Astrocyte (in vitro differentiated cells and primary cell): Measurements from ENCODE around the gene IL19. TPM values are rescaled to one million over a fixed set of nuclear protein-coding genes. Genes with fewer than 3 reads are reported as not detected.
"Not testable (repeated sequence)": the region's sequence is repeated elsewhere in the genome, so short reads cannot be mapped to it uniquely, and the experiment has no call there.

ENCODE experiments used
- DNase-seq: peaks from one replicate; pipeline ENCODE4 v3.0.0-alpha.2; 2010; ENCODE audit warnings: low read depth
- FAIRE-seq: peaks from 2 replicates; lab custom pipeline; 2011; peaks lifted over from hg19 to GRCh38; lab: Jason Lieb, UNC
- H2AFZ ChIP-seq: 2 replicates; pipeline ENCODE4 v1.6.0; 2012; ENCODE audit warnings: low read depth, low read length, inconsistent platforms
- H3K27ac ChIP-seq: 2 replicates; pipeline ENCODE4 v1.5.1; 2011; ENCODE audit warnings: low read depth, low read length, inconsistent platforms
- H3K27me3 ChIP-seq: 2 replicates; pipeline ENCODE4 v1.6.0; 2011; ENCODE audit warnings: low read length, inconsistent platforms; ENCODE audit not compliant: insufficient read depth
- H3K36me3 ChIP-seq: 2 replicates; pipeline ENCODE4 v1.5.1; 2011; ENCODE audit warnings: low read length, inconsistent platforms; ENCODE audit not compliant: insufficient read depth
- H3K4me1 ChIP-seq: 2 replicates; pipeline ENCODE4 v1.5.1; 2011; ENCODE audit warnings: low read length, inconsistent platforms; ENCODE audit not compliant: insufficient read depth
- H3K4me2 ChIP-seq: 2 replicates; pipeline ENCODE4 v1.6.0; 2012; ENCODE audit warnings: low read length, inconsistent platforms
- H3K4me3 ChIP-seq: 2 replicates; pipeline ENCODE4 v1.5.1; 2011; ENCODE audit warnings: low read depth, mild to moderate bottlenecking, low read length, inconsistent platforms; ENCODE audit not compliant: insufficient read depth
- H3K79me2 ChIP-seq: 2 replicates; pipeline ENCODE4 v1.6.0; 2012; ENCODE audit warnings: mild to moderate bottlenecking, low read length, inconsistent platforms; ENCODE audit not compliant: insufficient read depth
- H3K9ac ChIP-seq: 2 replicates; pipeline ENCODE4 v1.6.0; 2012; ENCODE audit warnings: mild to moderate bottlenecking, low read length, inconsistent platforms
- H3K9me3 ChIP-seq: 2 replicates; pipeline ENCODE4 v1.5.1; 2012; ENCODE audit warnings: low read depth, mild to moderate bottlenecking, low read length, inconsistent platforms; ENCODE audit not compliant: insufficient read depth
- H4K20me1 ChIP-seq: 2 replicates; pipeline ENCODE4 v1.6.0; 2012; ENCODE audit warnings: low read length, inconsistent platforms; ENCODE audit not compliant: insufficient read depth
- H3K27ac Mint-ChIP-seq: one replicate; pipeline ENCODE4 v1.8.0; 2021; ENCODE audit warnings: mild to moderate bottlenecking, mixed read lengths; ENCODE audit not compliant: unreplicated experiment
- H3K27me3 Mint-ChIP-seq: one replicate; pipeline ENCODE4 v1.8.0; 2021; ENCODE audit warnings: low read depth, mixed read lengths; ENCODE audit not compliant: unreplicated experiment
- H3K36me3 Mint-ChIP-seq: one replicate; pipeline ENCODE4 v1.8.0; 2021; ENCODE audit warnings: low read depth, mixed read lengths; ENCODE audit not compliant: unreplicated experiment
- H3K4me1 Mint-ChIP-seq: one replicate; pipeline ENCODE4 v1.8.0; 2021; ENCODE audit warnings: low read depth, mixed read lengths; ENCODE audit not compliant: unreplicated experiment
- H3K4me3 Mint-ChIP-seq: one replicate; pipeline ENCODE4 v1.8.0; 2021; ENCODE audit warnings: mild to moderate bottlenecking, moderate library complexity, mixed read lengths; ENCODE audit not compliant: unreplicated experiment
- H3K9me3 Mint-ChIP-seq: one replicate; pipeline ENCODE4 v1.8.0; 2021; ENCODE audit warnings: mild to moderate bottlenecking, mixed read lengths; ENCODE audit not compliant: unreplicated experiment
- CTCF ChIP-seq: IDR thresholded peaks from 2 replicates; pipeline ENCODE4 v1.5.1; 2011; ENCODE audit warnings: low read depth, mild to moderate bottlenecking, inconsistent platforms, low read length, moderate library complexity; ENCODE audit not compliant: insufficient read depth
- EZH2 ChIP-seq: IDR thresholded peaks from 2 replicates; pipeline ENCODE4 v1.6.1; 2012; ENCODE audit warnings: mild to moderate bottlenecking, low read length, inconsistent platforms; ENCODE audit not compliant: insufficient read depth
- total RNA-seq: library from RNA; stranded (reverse); gene quantifications from 2 replicates; pipeline ENCODE4 v1.2.1, GENCODE V29; 2021

IL19 gene
- total RNA-seq, 1 donor from 2014 or later, result 0.23 TPM

- Mint-ChIP-seq H3K36me3 (no peaks in the 10 kb centered on the region), H3K9me3 (no peaks in the 10 kb centered on the region), H3K27me3 (peaks cover 39% of the 10 kb centered on the region), H3K4me1 (no peaks in the 10 kb centered on the region), H3K27ac (no peak overlapping the region), H3K4me3 (no peak overlapping the region)
- H2AFZ ChIP-seq, result no peak overlapping the region
- no peak overlapping the region for H3K27ac ChIP-seq
- FAIRE-seq, result no peak
- H3K36me3 ChIP-seq, result no peaks in the 10 kb centered on the region
- H3K27me3 ChIP-seq, result peaks cover 32% of the 10 kb centered on the region
- H3K79me2 ChIP-seq, result no peaks in the 10 kb centered on the region
- no peak overlapping the region for H3K4me2 ChIP-seq
- H3K4me1 ChIP-seq, result no peaks in the 10 kb centered on the region
- TF ChIP-seq CTCF (no peak), EZH2 (no peak)
- no peak for DNase-seq
- H3K4me3 ChIP-seq, result no peak overlapping the region
- no peak overlapping the region for H3K9ac ChIP-seq
- H4K20me1 ChIP-seq, result no peaks in the 10 kb centered on the region
- H3K9me3 ChIP-seq, result no peaks in the 10 kb centered on the region
Measured at GRCh38 chr1:206778031-206778430, 7.5 kb downstream of the IL19 start.

GRCh38 chr1:206778911-206779310 is 8.3 kb downstream of the IL19 start:
- not testable (repeated sequence) for FAIRE-seq, H3K4me3 ChIP-seq, DNase-seq, H3K79me2 ChIP-seq, H3K27ac Mint-ChIP-seq, H3K4me1 ChIP-seq, H3K36me3 Mint-ChIP-seq, H3K4me2 ChIP-seq, H2AFZ ChIP-seq, H3K9me3 ChIP-seq, H3K4me1 Mint-ChIP-seq, H3K9ac ChIP-seq, H3K27ac ChIP-seq, H3K4me3 Mint-ChIP-seq, H3K36me3 ChIP-seq, H3K9me3 Mint-ChIP-seq, H4K20me1 ChIP-seq
- peaks cover 28% of the 10 kb centered on the region for H3K27me3 ChIP-seq
- H3K27me3 Mint-ChIP-seq, result peaks cover 33% of the 10 kb centered on the region

GRCh38 chr1:206779638-206780037 is 9.1 kb downstream of the IL19 start:
- no peak overlapping the region for H3K4me3 Mint-ChIP-seq
- no peak for DNase-seq
- H3K4me1 Mint-ChIP-seq, result no peaks in the 10 kb centered on the region
- Histone ChIP-seq H3K4me3 (no peak overlapping the region), H3K9me3 (no peaks in the 10 kb centered on the region), H4K20me1 (no peaks in the 10 kb centered on the region), H3K27me3 (peaks cover 23% of the 10 kb centered on the region), H3K36me3 (no peaks in the 10 kb centered on the region), H2AFZ (no peak overlapping the region), H3K9ac (no peak overlapping the region), H3K27ac (no peak overlapping the region), H3K4me2 (no peak overlapping the region), H3K4me1 (no peaks in the 10 kb centered on the region), H3K79me2 (no peaks in the 10 kb centered on the region)
- no peak for FAIRE-seq
- H3K9me3 Mint-ChIP-seq, result no peaks in the 10 kb centered on the region
- TF ChIP-seq CTCF (no peak), EZH2 (no peak)
- H3K36me3 Mint-ChIP-seq, result no peaks in the 10 kb centered on the region
- H3K27me3 Mint-ChIP-seq, result peaks cover 32% of the 10 kb centered on the region
- H3K27ac Mint-ChIP-seq, result no peak overlapping the region
